HUDEP-2 (cell line): ENCODE results near the gene C16orf96.

Source experiments
- DNase-seq, 76 experiments: peaks; one replicate each; lab custom pipeline; 2025; ENCODE audit not compliant: unreplicated experiment in 76 of 76; lab: John Stamatoyannopoulos, UW

C16orf96 gene

GRCh38 chr16:4594433-4595410, 38.6 kb downstream of the C16orf96 start:
- DNase-seq = no peak

DNA sequence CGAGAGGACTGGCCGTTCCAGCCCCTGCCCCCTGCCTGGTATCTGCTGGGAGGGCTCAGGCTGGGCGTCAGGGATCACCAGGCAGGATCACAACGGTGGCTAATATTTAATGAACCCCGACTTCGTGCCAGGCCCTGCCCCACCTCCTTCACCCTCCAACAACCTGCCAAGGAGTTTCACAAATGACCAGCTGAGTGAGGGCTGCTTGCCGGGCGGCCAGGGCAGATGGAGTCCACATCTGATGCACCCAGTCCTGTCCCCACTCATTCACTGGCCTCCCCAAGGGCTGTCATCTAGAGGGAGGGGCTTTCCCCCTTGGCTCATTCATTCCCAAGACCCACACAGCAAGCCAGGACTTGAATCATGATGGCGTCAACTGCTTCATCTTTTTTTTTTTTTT, 41.0 kb downstream of the C16orf96 start:
- DNase-seq = no peak

DNA sequence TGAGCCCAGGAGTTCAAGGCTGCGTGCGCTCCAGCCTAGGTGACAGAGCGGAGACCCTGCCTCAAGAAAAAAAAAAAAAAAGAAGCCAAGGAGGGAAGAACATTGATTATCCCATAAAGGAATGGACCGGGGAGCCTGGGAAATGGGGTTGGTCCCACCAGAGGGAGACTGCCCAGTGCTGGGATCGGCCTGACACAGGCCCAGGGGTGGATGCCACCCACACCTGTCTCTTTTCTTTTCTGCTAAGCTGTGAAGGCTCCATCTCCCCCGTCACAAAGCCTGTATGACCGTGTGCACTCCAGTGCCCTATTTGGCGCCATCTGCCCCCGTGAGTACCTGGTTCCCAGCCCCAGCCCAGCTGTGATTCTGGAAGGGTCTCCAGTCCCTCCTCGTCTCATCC, 42.9 kb downstream of the C16orf96 start:
- no peak for DNase-seq

- DNase-seq = no peak
Measured at GRCh38 chr16:4599545-4599944, 43.4 kb downstream of the C16orf96 start.

DNA sequence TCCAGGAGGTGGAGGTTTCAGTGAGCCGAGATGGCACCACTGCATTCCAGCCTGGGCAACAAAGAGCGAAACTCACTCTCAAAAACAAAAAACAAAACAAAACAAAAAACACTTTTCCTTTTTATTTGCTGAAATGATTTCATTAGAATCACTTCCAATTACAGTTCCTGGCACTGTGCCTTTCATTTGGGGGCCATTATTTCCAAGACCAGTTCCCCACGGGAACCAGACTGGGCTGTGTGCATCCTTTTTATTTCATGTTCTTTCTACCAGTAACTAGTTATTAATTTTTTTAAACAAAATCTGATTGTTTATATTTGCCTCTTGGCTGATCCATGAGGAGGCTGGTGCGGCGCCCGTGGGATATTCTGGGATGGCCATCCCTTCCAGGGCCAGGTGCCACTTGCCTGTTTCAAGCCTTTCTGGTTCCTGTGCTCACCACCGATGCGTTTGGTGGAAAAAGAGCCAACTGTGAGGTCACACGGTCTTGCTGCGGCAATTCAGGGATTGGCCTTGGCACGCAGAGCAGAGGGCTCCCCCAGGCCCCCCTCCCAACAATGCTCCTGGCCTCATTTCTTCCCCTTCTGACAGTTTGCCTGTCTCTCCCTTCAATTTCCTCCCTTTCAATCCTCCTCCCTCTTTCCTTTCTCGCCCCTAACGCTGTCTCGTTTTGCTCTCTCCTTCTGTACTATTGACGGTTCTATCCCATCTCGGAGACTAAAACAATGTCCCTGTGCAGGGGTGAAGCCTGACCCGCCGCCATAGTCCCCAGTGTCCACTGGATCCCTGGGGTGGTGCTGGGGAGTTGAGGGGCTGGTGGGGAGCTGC, 45.1 kb downstream of the C16orf96 start:
- no peak for DNase-seq

DNA sequence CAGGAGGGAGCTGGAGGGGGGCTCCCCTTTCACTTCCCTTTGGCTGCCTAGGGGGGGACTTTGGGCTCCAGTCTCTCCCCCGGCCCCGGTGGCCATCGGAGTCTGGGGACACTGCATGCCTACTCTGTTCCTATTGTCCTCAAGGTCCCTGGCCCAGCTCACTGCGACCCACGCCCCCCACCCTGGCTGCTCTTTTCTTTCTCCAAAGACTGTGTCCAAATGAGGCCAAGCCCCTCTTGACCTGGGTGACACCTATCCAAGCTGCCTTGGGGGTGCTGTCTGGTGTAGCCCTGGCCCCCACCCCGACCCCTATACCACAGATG, 45.7 kb downstream of the C16orf96 start:
- DNase-seq = no peak

- DNase-seq = no peak
Measured at GRCh38 chr16:4602331-4602730, 46.2 kb downstream of the C16orf96 start.

DNA sequence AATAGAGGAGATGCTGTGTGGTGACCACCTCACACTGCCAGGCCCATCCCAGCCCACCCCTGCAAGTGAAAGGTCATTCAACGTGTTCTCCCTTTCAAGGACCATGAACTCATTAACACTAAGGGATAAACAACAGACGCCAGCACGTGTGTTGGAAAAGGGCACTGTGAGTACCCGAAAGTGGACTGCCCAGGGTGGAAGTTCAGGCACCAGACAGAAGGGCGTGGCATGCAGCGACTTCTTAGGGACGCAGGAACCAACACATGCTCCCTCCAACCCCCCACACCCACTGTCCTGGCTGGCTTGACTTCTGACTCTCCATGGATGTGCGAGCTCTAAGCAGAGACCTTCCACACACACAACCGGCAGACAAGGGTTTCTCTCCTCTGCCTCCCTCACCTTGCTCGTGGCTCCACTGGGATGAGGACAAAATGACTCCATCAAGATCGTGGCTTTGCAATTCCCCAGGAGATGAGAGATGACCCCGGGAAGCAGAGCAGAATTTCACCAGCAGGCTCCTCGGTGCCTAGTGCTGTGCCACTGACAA, 47.6 kb downstream of the C16orf96 start:
- no peak for DNase-seq

DNA sequence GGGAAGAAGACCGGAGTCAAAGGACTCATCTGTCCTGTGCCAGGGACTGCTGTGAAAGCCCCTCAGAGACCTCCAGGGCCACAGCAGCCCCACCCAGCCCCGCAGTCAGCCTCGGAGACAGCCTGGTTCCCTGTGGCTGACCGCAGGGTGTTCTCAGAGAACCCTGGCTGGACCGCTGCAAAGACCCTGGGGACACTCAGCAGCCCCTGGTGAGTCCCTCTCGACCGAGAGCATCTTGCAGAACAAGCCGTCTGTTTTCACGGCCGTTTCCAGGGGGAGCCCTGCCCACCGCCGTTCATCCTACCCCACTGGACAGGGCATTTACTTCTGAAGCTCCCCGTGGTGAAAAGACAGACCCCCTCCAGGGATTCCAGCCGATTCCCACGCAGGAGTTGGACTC, 48.3 kb downstream of the C16orf96 start:
- DNase-seq = no peak

DNA sequence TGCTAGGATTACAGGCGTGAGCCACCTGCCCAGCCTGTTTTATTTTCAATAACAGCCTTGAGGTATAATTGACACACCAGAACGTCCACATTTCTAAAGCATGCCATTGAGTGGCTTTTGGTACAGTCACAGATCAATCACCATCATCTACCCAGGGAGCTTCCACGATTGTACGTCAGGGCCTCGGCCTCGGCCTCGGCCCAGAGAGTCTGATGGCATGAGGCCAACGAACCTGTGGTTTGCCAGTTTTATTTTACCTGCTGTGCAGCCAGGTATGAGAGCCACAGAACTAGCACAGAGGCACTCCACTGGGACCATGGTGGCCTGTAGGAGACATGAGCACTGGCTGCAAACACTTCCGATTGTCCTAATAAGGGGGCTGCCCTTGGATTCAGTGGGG, 50.2 kb downstream of the C16orf96 start:
- DNase-seq = no peak

- no peak for DNase-seq
Measured at GRCh38 chr16:4607841-4608703, 51.9 kb downstream of the C16orf96 start.

GRCh38 chr16:4608704-4608980, 52.5 kb downstream of the C16orf96 start:
- no peak for DNase-seq

DNA sequence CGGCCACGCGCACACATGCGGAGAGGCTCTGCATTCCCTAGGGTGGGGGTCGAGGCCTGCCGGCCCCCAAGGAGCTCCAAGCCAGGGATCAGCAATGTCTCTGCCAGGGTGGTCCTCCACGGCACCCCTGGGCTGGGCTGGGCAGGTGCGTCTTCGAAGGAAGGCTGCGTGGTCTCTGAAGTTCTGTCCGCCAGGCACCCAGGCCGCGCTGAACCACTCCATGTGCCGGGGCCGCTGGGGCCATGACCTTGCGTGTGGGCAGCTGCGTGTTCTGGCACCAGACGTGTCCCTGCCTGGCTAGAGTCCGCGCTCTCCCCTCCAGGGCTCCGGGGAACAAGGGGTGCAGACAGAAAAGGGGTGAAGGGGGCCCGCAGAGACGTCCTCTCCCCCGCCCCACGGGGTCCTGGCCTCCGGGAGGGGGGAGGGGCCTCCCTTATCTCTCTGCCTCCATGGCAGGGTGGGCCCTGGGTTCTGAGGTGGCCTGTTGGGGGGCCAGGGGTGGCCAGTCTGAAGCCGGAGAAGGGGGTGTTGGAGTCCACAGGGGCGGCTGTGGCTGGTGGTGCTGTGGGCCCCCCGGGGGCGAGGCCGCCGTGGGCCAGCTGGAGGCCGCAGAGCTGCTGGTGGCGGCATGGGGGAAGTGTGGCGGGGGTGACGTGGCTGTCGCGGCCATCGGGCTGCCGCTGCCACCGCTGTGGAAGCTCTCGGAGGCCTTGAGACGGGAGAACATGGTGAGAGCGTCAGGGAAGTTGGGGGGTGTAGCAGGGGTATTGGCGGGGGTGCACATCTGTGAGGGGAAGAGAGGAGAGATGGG, 53.3 kb downstream of the C16orf96 start:
- no peak for DNase-seq

DNA sequence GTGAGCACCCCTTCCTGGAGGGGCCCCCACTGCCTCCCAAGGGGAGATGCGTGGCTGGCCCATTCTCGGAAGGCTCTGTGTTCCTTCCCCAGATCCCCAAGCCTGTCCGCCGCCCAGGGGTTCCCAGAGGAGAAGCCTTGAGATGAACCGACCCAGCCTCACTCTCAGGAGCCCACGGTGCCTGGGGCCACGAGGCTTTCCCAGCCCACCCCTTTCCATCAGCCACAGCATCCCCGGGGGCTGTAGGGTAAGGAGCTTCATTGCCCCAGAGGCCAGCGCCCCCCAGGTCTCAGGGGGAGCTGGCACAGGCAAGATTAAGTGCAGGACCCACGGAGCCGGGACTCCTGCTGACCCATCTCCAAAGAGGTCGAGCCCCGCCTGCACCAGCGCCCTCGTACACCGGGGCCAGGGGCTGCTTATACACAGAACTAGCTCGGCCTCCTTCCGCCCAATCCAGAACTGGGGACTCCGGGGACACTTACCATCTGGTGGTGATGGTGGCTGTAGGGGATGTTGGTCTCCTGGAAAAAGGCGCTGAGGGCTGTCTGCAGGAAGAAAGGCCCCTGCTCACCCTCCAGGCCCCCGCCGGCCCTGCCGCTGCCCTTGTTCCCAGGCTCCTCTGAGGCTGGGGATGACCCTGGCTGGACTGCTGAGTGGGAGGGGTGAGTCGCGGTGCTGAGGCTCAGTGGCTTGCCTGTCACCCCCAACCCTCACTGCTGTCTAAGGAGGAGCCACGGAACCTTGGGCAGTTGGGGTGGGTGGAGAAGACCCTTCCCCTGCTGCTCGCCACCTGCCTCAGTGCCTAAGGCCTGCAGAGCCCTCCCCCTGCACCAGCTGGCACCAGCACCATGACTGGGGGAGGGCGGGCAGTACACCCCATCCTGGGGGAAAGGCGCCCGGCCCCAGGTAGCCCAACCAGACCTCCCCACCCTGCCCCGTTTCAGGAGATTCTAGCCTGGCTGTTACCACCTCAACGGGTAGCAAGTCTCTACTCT, 54.2 kb downstream of the C16orf96 start:
- no peak for DNase-seq

DNA sequence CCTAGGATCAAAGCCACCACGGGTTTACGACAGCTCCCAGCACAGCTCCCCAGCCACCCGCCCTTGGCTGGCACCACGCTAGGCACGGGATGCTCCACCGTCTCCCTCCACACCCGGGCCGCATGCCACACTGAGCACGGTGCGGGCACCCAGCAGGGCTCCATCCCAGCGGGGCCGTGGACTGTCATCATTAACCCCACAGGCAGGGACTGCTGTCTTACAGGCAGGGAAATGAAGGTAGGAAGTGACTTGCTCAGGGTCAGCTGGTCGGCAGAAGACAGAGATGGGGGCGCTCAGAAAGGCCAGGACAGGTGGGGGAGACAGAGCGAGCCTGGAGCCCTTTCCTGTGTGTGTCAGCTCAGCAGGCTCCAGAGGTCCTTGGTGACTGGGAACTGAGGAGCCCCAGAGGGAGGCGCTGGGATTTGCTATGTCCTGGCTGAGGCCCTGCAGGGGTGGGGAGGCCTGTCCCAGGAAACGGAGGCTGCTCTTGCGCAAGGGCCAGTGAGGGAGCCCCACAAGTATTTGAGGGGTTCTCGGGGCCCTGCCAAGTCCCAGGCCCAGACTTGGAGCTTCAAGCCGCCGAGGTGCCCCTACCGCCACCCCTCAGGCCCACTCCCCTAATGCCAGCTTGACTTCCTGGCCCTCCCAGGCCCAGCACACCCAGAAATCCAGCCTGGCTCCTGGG, 55.3 kb downstream of the C16orf96 start:
- no peak for DNase-seq

DNA sequence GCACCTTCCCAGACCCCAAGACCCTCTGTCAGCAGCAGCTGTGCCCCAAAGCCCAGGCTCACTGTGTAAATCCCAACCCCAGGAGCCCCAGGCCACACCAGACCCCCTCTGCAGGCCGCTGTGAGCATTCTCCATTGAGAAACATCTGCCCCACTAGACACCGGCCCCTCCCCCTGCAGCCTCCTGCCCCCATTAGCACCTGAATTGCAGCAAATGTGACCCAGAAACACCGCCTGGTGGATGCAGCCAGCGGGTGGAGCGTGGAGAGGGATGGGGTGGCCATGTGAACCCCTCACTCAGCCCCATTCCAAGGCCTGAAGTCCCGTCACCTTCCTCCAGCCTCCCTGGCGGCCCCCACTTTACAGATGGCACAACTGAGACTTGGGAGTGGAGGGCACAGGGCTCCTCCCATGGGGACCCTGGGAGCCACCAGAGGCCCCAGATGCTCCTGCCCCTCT, 56.4 kb downstream of the C16orf96 start:
- DNase-seq = no peak

GRCh38 chr16:4612977-4613635, 57.0 kb downstream of the C16orf96 start:
- no peak for DNase-seq
